Psoas muscle (tissue), 8 donors: Measurements from ENCODE around the gene ANKRD13C. TPM values are rescaled to one million over a fixed set of nuclear protein-coding genes. Genes with fewer than 3 reads are reported as not detected.

ENCODE experiments used
- ATAC-seq, 4 donors: fragments of 200-7000 bp; cut with Tn5 transposase; one replicate each; pipeline ENCODE4 v1.9.1; 2020; ENCODE audit warnings: moderate library complexity in 3 of 4, mild to moderate bottlenecking in 2 of 4
- DNase-seq, 2 donors: peaks; one replicate each; pipeline ENCODE4 v3.0.0-alpha.2; 2020
- H3K27ac ChIP-seq: fragments of 200-600 bp; one replicate; pipeline ENCODE4 v1.8.0; 2022
- H3K27me3 ChIP-seq, 3 donors: fragments of 200-600 bp in 1 of 3; one replicate each; pipeline versions ENCODE4 v1.6.1 to v1.8.0; 2013 to 2022; ENCODE audit warnings: low read length in 2 of 3, mild to moderate bottlenecking in 2 of 3, moderate library complexity in 1 of 3; ENCODE audit not compliant: insufficient read depth in 3 of 3
- H3K36me3 ChIP-seq, 2 donors: fragments of 200-600 bp in 1 of 2; one replicate each; pipeline versions ENCODE4 v1.6.1 to v1.8.0; 2013 to 2022; ENCODE audit warnings: low read depth in 1 of 2, mild to moderate bottlenecking in 1 of 2, moderate library complexity in 1 of 2; ENCODE audit not compliant: insufficient read depth in 1 of 2
- H3K4me1 ChIP-seq: fragments of 200-600 bp; one replicate; pipeline ENCODE4 v1.8.0; 2022
- H3K4me3 ChIP-seq: fragments of 200-600 bp; one replicate; pipeline ENCODE4 v1.8.0; 2022; ENCODE audit warnings: mild to moderate bottlenecking
- H3K9me3 ChIP-seq: fragments of 200-600 bp; one replicate; pipeline ENCODE4 v1.8.0; 2022
- WGBS, 3 donors: extraction: QIAGEN DNeasy Blood & Tissue Kit; methylation state at CpG; one replicate each; pipeline versions ENCODE4 v1.1.6 to v1.1.7; 2013; 5-methylcytosine and 5-hydroxymethylcytosine counted together
- intact Hi-C, 2 donors: fragments of 100-400 bp; cut with DNase I; formaldehyde crosslinking; loops; one replicate each; pipeline versions ENCODE4 v1.11.0 to v1.14.2; 2022
- polyA plus RNA-seq, 3 donors: library from polyadenylated mRNA; stranded (reverse); fragments of 200-250 nt; gene quantifications; one replicate each; pipeline ENCODE4 v1.2.3, GENCODE V29; 2013
- total RNA-seq, 4 donors: library from RNA; stranded (reverse); fragmentation: NEBNext Ultra II Directional in 2 of 4; extraction: Animal tissue kit (Norgen Biotek cat#: 25700) in 2 of 4; gene quantifications; one replicate each; pipeline versions ENCODE4 v1.2.1 to v1.2.4, GENCODE V29; 2021 to 2023
- TF ChIP-seq, protein P1 (sequence below): fragments of 200-600 bp; IDR thresholded peaks from one replicate; pipeline ENCODE4 v1.8.0; 2022; ENCODE audit warnings: antibody characterized with exemption
- donor health status: healthy with polysubstance abuse.
- donor health status: DM: no; HTN: no; CAD: no; lungs with moderate emphysema.
- donor health status: Bipolar disorder and iron deficiency.
- donor health status: healthy.
- donor health status: DM: yes; HTN: yes; CAD: no.
- donor health status: DM: no; HTN: no; CAD: no.
- donor health status: DM: no; HTN: no; CAD: no.
- donor health status: DM: yes; HTN: yes; CAD: no.

ANKRD13C gene
- total and polyA plus RNA-seq, 7 donors = 5.9 to 18.1 (median 11.4) TPM

DNA sequence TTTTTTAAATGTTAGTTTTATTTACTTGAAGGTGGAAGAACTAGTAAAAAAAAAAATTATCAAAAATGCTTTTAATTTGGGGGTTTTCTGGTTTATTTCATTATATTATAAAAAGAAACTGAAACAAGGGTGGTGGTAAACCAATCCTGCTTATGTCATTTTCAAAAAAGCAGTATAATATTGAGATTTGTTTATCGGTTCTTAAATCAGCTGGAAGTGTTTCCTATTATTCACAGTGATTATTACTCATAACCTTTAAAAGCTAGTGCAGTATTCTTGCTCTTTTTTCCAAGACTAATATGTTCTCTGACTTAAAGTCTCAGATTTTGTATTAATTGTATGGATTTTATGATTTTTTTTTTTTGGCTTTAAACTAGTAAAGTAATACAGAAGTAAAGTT, 143.7 kb downstream of the ANKRD13C start:
- no peaks in the 10 kb centered on the region for H3K27me3 ChIP-seq
- no peak overlapping the region for H3K4me3 ChIP-seq
- no peak overlapping the region for H3K27ac ChIP-seq
- H3K9me3 ChIP-seq = no peaks in the 10 kb centered on the region
- TF ChIP-seq, protein P1, sequence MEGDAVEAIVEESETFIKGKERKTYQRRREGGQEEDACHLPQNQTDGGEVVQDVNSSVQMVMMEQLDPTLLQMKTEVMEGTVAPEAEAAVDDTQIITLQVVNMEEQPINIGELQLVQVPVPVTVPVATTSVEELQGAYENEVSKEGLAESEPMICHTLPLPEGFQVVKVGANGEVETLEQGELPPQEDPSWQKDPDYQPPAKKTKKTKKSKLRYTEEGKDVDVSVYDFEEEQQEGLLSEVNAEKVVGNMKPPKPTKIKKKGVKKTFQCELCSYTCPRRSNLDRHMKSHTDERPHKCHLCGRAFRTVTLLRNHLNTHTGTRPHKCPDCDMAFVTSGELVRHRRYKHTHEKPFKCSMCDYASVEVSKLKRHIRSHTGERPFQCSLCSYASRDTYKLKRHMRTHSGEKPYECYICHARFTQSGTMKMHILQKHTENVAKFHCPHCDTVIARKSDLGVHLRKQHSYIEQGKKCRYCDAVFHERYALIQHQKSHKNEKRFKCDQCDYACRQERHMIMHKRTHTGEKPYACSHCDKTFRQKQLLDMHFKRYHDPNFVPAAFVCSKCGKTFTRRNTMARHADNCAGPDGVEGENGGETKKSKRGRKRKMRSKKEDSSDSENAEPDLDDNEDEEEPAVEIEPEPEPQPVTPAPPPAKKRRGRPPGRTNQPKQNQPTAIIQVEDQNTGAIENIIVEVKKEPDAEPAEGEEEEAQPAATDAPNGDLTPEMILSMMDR = no peak
- DNase-seq = no peak
- 58 to 70% (median 61%) methylated on average over 1 of the region's 1 CpG for WGBS, 3 donors
- intact Hi-C loops = no loop called here
- H3K36me3 ChIP-seq = peaks cover 0 to 32% of the 10 kb centered on the region in 2 donors
- peaks cover 34% of the 10 kb centered on the region for H3K4me1 ChIP-seq
- no peak for ATAC-seq

Other genes with a start within 250 kb of the ANKRD13C start
- gene LRRC40, start 149.1 kb downstream of the ANKRD13C start, total RNA-seq = 1 to 10 TPM; 5.5 to 8.7 (median 7.3) TPM
- 1 to 10 TPM; 6.2 to 9.1 (median 7.0) TPM for gene LRRC40, start 149.1 kb downstream of the ANKRD13C start, polyA plus RNA-seq
- gene SRSF11, start 133.3 kb downstream of the ANKRD13C start, total RNA-seq = 10 to 100 TPM; 47.0 to 70.3 (median 53.2) TPM
- 10 to 100 TPM; 49.6 to 74.8 (median 55.1) TPM for gene SRSF11, start 133.3 kb downstream of the ANKRD13C start, polyA plus RNA-seq
- 1 to 10 TPM in 2 of 4 donors, under 1 TPM in 2; 0.79 to 2.9 (median 1.5) TPM for gene CTH, start 56.5 kb upstream of the ANKRD13C start, total RNA-seq
- 1 to 10 TPM in 2 of 3 donors, under 1 TPM in 1; 0.55 to 2.0 (median 1.5) TPM for gene CTH, start 56.5 kb upstream of the ANKRD13C start, polyA plus RNA-seq